OCI-LY7 (cell line): ENCODE data around the gene EPB41L4A. TPM values are rescaled to one million over a fixed set of nuclear protein-coding genes. Genes with fewer than 3 reads are reported as not detected.
"Not testable (repeated sequence)": the region's sequence is repeated elsewhere in the genome, so short reads cannot be mapped to it uniquely, and the experiment has no call there.

ENCODE experiments used
- Bru-seq: library from RNA; stranded (reverse); fragments of 400-500 nt; gene quantifications from one replicate; lab custom pipeline; 2021; lab: Mats Ljungman, UMichigan
- BruChase-seq, 2 experiments: library from RNA; stranded (reverse); fragments of 400-500 nt; gene quantifications; one replicate each; lab custom pipeline; 2021; lab: Mats Ljungman, UMichigan
- BruUV-seq: library from RNA; stranded (reverse); fragments of 400-500 nt; replicated peaks from 2 replicates; lab custom pipeline; 2021; lab: Mats Ljungman, UMichigan
- CTCF ChIA-PET: fragments of 300-600 bp; sonication (Branson Sonifier 250); formaldehyde crosslinking; loops from one replicate; lab custom pipeline; 2022; ENCODE audit warnings: antibody characterized with exemption; ENCODE audit not compliant: unreplicated experiment; lab: Charles Lee
- POLR2A ChIA-PET: fragments of 300-600 bp; sonication (Branson Sonifier 250); formaldehyde crosslinking; loops from one replicate; lab custom pipeline; 2022; ENCODE audit warnings: antibody characterized with exemption; lab: Charles Lee
- DNase-seq: peaks from one replicate; pipeline ENCODE4 v3.0.0-alpha.2; 2015; ENCODE audit warnings: low spot score
- H2AFZ ChIP-seq: fragments of 200-600 bp; sonication (generic), shearing (Covaris generic); 2 replicates; pipeline ENCODE4 v1.6.1; 2014; ENCODE audit warnings: mild to moderate bottlenecking, antibody characterized with exemption, low read length, moderate library complexity
- H3K27ac ChIP-seq: fragments of 200-600 bp; sonication (generic); 2 replicates; pipeline ENCODE4 v1.5.1; 2014; ENCODE audit warnings: mixed run types, low read depth, mild to moderate bottlenecking, moderate library complexity, low read length, inconsistent platforms; ENCODE audit not compliant: poor library complexity, severe bottlenecking
- H3K36me3 ChIP-seq: fragments of 200-600 bp; sonication (generic); 2 replicates; pipeline ENCODE4 v1.6.1; 2014; ENCODE audit warnings: mild to moderate bottlenecking, antibody characterized with exemption, low read length, moderate library complexity, mixed read lengths; ENCODE audit not compliant: insufficient read depth
- H3K4me1 ChIP-seq: fragments of 200-600 bp; sonication (generic); 2 replicates; pipeline ENCODE4 v1.5.1; 2014; ENCODE audit warnings: mild to moderate bottlenecking, low read length; ENCODE audit not compliant: insufficient read depth, poor library complexity, severe bottlenecking
- H3K4me2 ChIP-seq: fragments of 200-600 bp; sonication (generic); 2 replicates; pipeline ENCODE4 v1.6.1; 2014; ENCODE audit warnings: mild to moderate bottlenecking, low read length
- H3K4me3 ChIP-seq: fragments of 200-600 bp; sonication (generic); 2 replicates; pipeline ENCODE4 v1.5.1; 2014; ENCODE audit warnings: mild to moderate bottlenecking, low read depth, low read length; ENCODE audit not compliant: poor library complexity, severe bottlenecking
- H3K79me2 ChIP-seq: fragments of 200-600 bp; sonication (generic); 2 replicates; pipeline ENCODE4 v1.6.1; 2016; ENCODE audit warnings: low read depth, mild to moderate bottlenecking, low read length, moderate library complexity, mixed read lengths; ENCODE audit not compliant: insufficient read depth
- H3K9me2 ChIP-seq: fragments of 200-600 bp; sonication (generic); 2 replicates; pipeline ENCODE4 v1.6.1; 2016; ENCODE audit warnings: mild to moderate bottlenecking, low read length, mixed read lengths; ENCODE audit not compliant: insufficient read depth
- H3K9me3 ChIP-seq: fragments of 200-600 bp; sonication (generic); 2 replicates; pipeline ENCODE4 v1.6.1; 2014; ENCODE audit warnings: mild to moderate bottlenecking, mixed run types, low read length, mixed read lengths
- H4K20me1 ChIP-seq: fragments of 200-600 bp; sonication (generic); 2 replicates; pipeline ENCODE4 v1.6.1; 2014; ENCODE audit warnings: mild to moderate bottlenecking, antibody characterized with exemption, low read length, moderate library complexity, mixed read lengths; ENCODE audit not compliant: insufficient read depth
- CTCF ChIP-seq: fragments of 200-600 bp; sonication (generic); conservative IDR thresholded peaks from 2 replicates; pipeline ENCODE4 v1.5.1; 2014; ENCODE audit warnings: mild to moderate bottlenecking, antibody characterized with exemption, low read length, moderate library complexity, mixed read lengths
- EZH2phosphoT487 ChIP-seq: fragments of 200-600 bp; sonication (generic); IDR thresholded peaks from 2 replicates; pipeline ENCODE4 v1.6.1; 2018; ENCODE audit warnings: low read depth, borderline replicate concordance, mild to moderate bottlenecking, mixed run types, antibody characterized with exemption, low read length, moderate library complexity, mixed read lengths
- intact Hi-C: fragments of 100-400 bp; cut with micrococcal nuclease; formaldehyde crosslinking; loops from one replicate; pipeline ENCODE4 v1.10.0; 2022; ENCODE audit not compliant: unreplicated experiment
- long read RNA-seq: library from polyadenylated mRNA; stranded (forward); transcript quantifications from one replicate; pipeline ENCODE4 v2.0.0, GENCODE V29; 2022
- total RNA-seq, 2 experiments: library from RNA; depleted of rRNA in 1 of 2; stranded (reverse); fragments of >200 nt in 1 of 2; shearing (Covaris generic) in 1 of 2; gene quantifications; 2 replicates each; pipeline ENCODE4 v1.2.3, GENCODE V29; 2014 to 2022

Gene EPB41L4A
- total RNA-seq (2014; rRNA removed; shearing (Covaris generic)) = 0.03 TPM in 1 of 2 replicates, not detected in the other
- total RNA-seq (2022) = not detected in 2 replicates
- Bru-seq, nascent RNA = percentile 9 among the genes with signal in this experiment
- percentile 3 among the genes with signal in this experiment for BruChase-seq, experiment 1, labeled RNA remaining after a 6-hour chase
- percentile 5 among the genes with signal in this experiment for BruChase-seq, experiment 2, labeled RNA remaining after a 2-hour chase
- long read RNA-seq = 0 reads

- intact Hi-C loops = no loop called here
- Histone ChIP-seq H3K9me3 (no peaks in the 10 kb centered on the region), H3K4me2 (peak within 1 kb of the TSS; percentile 41), H3K4me1 (peaks cover 5% of the 10 kb centered on the region), H2AFZ (peak within 1 kb of the TSS; percentile 1; the same call in 1 of the 2 replicates), H3K79me2 (no peaks in the 10 kb centered on the region), H3K9me2 (no peaks in the 10 kb centered on the region), H3K4me3 (peak within 1 kb of the TSS; percentile 15), H3K27ac (no peak within 1 kb of the TSS), H4K20me1 (no peaks in the 10 kb centered on the region), H3K36me3 (no peaks in the 10 kb centered on the region)
- no peak for DNase-seq
- BruUV-seq = no TSS peak
- POLR2A ChIA-PET = interaction anchor here (0.6 to 0.9 kb wide), 2 partner anchors 244 to 245 kb away, joined by 3 to 4 read pairs; no protein-coding TSS in a partner anchor
- TF ChIP-seq CTCF = no peak
- TF ChIP-seq EZH2phosphoT487 = no peak
- CTCF ChIA-PET = no interaction called here
These were observed at the start of gene EPB41L4A for GRCh38 chr5:112419164-112419985. Gene EPB41L4A, minus strand, starts transcription at chr5:112419277. Its CDS starts 238 bp downstream, at chr5:112419039.

- no peak for DNase-seq
- Histone ChIP-seq H4K20me1 (no peaks in the 10 kb centered on the region), H3K27ac (no peak overlapping the region), H3K4me3 (no peak overlapping the region), H3K4me2 (no peak overlapping the region), H3K4me1 (no peaks in the 10 kb centered on the region), H3K79me2 (no peaks in the 10 kb centered on the region), H3K36me3 (no peaks in the 10 kb centered on the region), H3K9me3 (no peaks in the 10 kb centered on the region), H2AFZ (no peak overlapping the region), H3K9me2 (no peaks in the 10 kb centered on the region)
- TF ChIP-seq EZH2phosphoT487 (no peak), CTCF (no peak)
- POLR2A ChIA-PET = no interaction called here
- intact Hi-C loops = no loop called here
- no TSS peak for BruUV-seq
- CTCF ChIA-PET = no interaction called here
These were observed 48.4 kb upstream of the EPB41L4A start for GRCh38 chr5:112467485-112467884.

- intact Hi-C loops, H3K4me3 ChIP-seq, BruUV-seq, DNase-seq, POLR2A ChIA-PET, H4K20me1 ChIP-seq, H3K36me3 ChIP-seq, H3K79me2 ChIP-seq, H3K9me2 ChIP-seq, H3K4me2 ChIP-seq, H3K4me1 ChIP-seq, CTCF ChIA-PET, H3K27ac ChIP-seq, H2AFZ ChIP-seq, H3K9me3 ChIP-seq: not testable (repeated sequence)
These were observed 47.2 kb upstream of the EPB41L4A start for GRCh38 chr5:112466261-112466660.

- H2AFZ ChIP-seq, POLR2A ChIA-PET, H3K4me2 ChIP-seq, H3K9me3 ChIP-seq, BruUV-seq, H3K4me1 ChIP-seq, H3K79me2 ChIP-seq, H3K4me3 ChIP-seq, CTCF ChIA-PET, H3K9me2 ChIP-seq, H3K27ac ChIP-seq, H3K36me3 ChIP-seq, DNase-seq, H4K20me1 ChIP-seq, intact Hi-C loops: not testable (repeated sequence)
These were observed 28.2 kb upstream of the EPB41L4A start for GRCh38 chr5:112447187-112447760.
